SK-N-SH (cell line): Measurements from ENCODE around the gene RALA. TPM values are rescaled to one million over a fixed set of nuclear protein-coding genes. Genes with fewer than 3 reads are reported as not detected.

Source experiments
- CTCF ChIA-PET: fragments of 300-600, 350-600 bp; formaldehyde crosslinking; extraction: SDS; loops from one replicate; lab custom pipeline; 2021; lab: Yijun Ruan, JAX
- POLR2A ChIA-PET: fragments of 350-600 bp; sonication (Branson Sonifier 250); formaldehyde crosslinking; extraction: SDS; loops from one replicate; lab custom pipeline; 2020; ENCODE audit warnings: antibody characterized with exemption, inconsistent platforms; lab: Yijun Ruan, JAX
- DNase-seq: peaks from one replicate; pipeline ENCODE4 v3.0.0; 2012
- H2AFZ ChIP-seq: fragments of 200-600 bp; sonication (generic); 2 replicates; pipeline ENCODE4 v1.8.1; 2016; ENCODE audit warnings: antibody characterized with exemption, mild to moderate bottlenecking, low read depth
- H3F3A ChIP-seq: fragments of 200-600 bp; sonication (generic); replicated peaks from 2 replicates; pipeline ENCODE3; 2016; ENCODE audit warnings: antibody characterized with exemption, mild to moderate bottlenecking; ENCODE audit not compliant: insufficient read depth
- H3K27ac ChIP-seq, 2 experiments: fragments of 200-500 bp in 1 of 2; fragments of 200-600 bp in 1 of 2; sonication (Bioruptor generic) in 1 of 2; sonication (generic), shearing (Covaris generic) in 1 of 2; 2 replicates each; pipeline versions ENCODE4 v1.5.1 to v1.6.1; 2014 to 2016; ENCODE audit warnings: low read depth in 2 of 2, inconsistent platforms in 1 of 2, low read length in 1 of 2, mild to moderate bottlenecking in 1 of 2, mixed read lengths in 1 of 2
- H3K27me3 ChIP-seq: fragments of 200-600 bp; sonication (generic), shearing (Covaris generic); 2 replicates; pipeline ENCODE4 v1.6.1; 2016; ENCODE audit warnings: mixed run types; ENCODE audit not compliant: insufficient read depth
- H3K36me3 ChIP-seq, 2 experiments: fragments of 200-500 bp in 1 of 2; fragments of 200-600 bp in 1 of 2; sonication (Bioruptor generic) in 1 of 2; sonication (generic) in 1 of 2; replicated peaks in 1 of 2; 2 replicates each; pipeline versions ENCODE3 to v1.5.1; 2014 to 2016; ENCODE audit warnings: low read length in 1 of 2, mild to moderate bottlenecking in 1 of 2; ENCODE audit not compliant: insufficient read depth in 2 of 2, control insufficient read depth in 1 of 2
- H3K4me1 ChIP-seq, 2 experiments: fragments of 200-500 bp in 1 of 2; fragments of 200-600 bp in 1 of 2; sonication (Bioruptor generic) in 1 of 2; sonication (generic), shearing (Covaris generic) in 1 of 2; 2 replicates each; pipeline versions ENCODE4 v1.5.1 to v1.6.1; 2014 to 2016; ENCODE audit warnings: low read depth in 1 of 2, low read length in 1 of 2, mixed run types in 1 of 2; ENCODE audit not compliant: insufficient read depth in 2 of 2, control insufficient read depth in 1 of 2
- H3K4me2 ChIP-seq: fragments of 200-600 bp; sonication (generic), shearing (Covaris generic); 2 replicates; pipeline ENCODE4 v1.6.1; 2017; ENCODE audit warnings: mixed run types
- H3K4me3 ChIP-seq, 2 experiments: fragments of 200-500 bp in 1 of 2; fragments of 200-600 bp in 1 of 2; sonication (Bioruptor generic) in 1 of 2; sonication (generic), shearing (Covaris generic) in 1 of 2; 2 replicates each; pipeline versions ENCODE4 v1.5.1 to v1.8.1; 2014 to 2016; ENCODE audit warnings: low read depth in 2 of 2, inconsistent platforms in 1 of 2, low read length in 1 of 2, mild to moderate bottlenecking in 1 of 2, mixed read lengths in 1 of 2, moderate library complexity in 1 of 2
- H3K79me2 ChIP-seq: fragments of 200-600 bp; sonication (generic); 2 replicates; pipeline ENCODE4 v1.8.1; 2017; ENCODE audit warnings: mild to moderate bottlenecking; ENCODE audit not compliant: insufficient read depth
- H3K9ac ChIP-seq: fragments of 200-600 bp; sonication (generic); 2 replicates; pipeline ENCODE4 v1.6.1; 2017; ENCODE audit warnings: mixed run types
- H3K9me2 ChIP-seq: fragments of 200-600 bp; sonication (generic); 2 replicates; pipeline ENCODE4 v1.6.1; 2017; ENCODE audit warnings: mixed run types
- H3K9me3 ChIP-seq: fragments of 200-600 bp; sonication (generic); 2 replicates; pipeline ENCODE4 v1.6.1; 2017; ENCODE audit warnings: mixed run types, mild to moderate bottlenecking, moderate library complexity
- H4K20me1 ChIP-seq: fragments of 200-600 bp; sonication (generic); 2 replicates; pipeline ENCODE4 v1.6.1; 2017; ENCODE audit warnings: mild to moderate bottlenecking, mixed run types; ENCODE audit not compliant: insufficient read depth
- ELF1 ChIP-seq: IDR thresholded peaks from 2 replicates; pipeline ENCODE4 v1.4.0; 2012
- EZH2phosphoT487 ChIP-seq: fragments of 200-600 bp; sonication (generic); IDR thresholded peaks from 2 replicates; pipeline ENCODE4 v1.6.1; 2017; ENCODE audit warnings: low read depth, mixed run types, mild to moderate bottlenecking, antibody characterized with exemption, moderate library complexity, borderline replicate concordance
- FOXJ3 ChIP-seq: sonication (generic); formaldehyde crosslinking; IDR thresholded peaks from 2 replicates; pipeline ENCODE4 v1.5.1; 2020; ENCODE audit warnings: mild to moderate bottlenecking, missing genetic modification reagents
- GABPA ChIP-seq: IDR thresholded peaks from 2 replicates; pipeline ENCODE4 v1.4.0; 2012; ENCODE audit warnings: low read depth, mild to moderate bottlenecking
- MXI1 ChIP-seq: IDR thresholded peaks from 2 replicates; pipeline ENCODE4 v1.6.1; 2012; ENCODE audit warnings: mild to moderate bottlenecking, low read depth, low read length, improper control_type of control experiment
- NFIC ChIP-seq: IDR thresholded peaks from 2 replicates; pipeline ENCODE4 v1.4.0; 2012; ENCODE audit warnings: borderline replicate concordance
- RXRA ChIP-seq: IDR thresholded peaks from 2 replicates; pipeline ENCODE4 v1.4.0; 2012; ENCODE audit warnings: low read depth, mild to moderate bottlenecking, borderline replicate concordance
- SIN3A ChIP-seq: IDR thresholded peaks from 2 replicates; pipeline ENCODE4 v1.6.1; 2012; ENCODE audit warnings: low read depth, mild to moderate bottlenecking, low read length, moderate library complexity, borderline replicate concordance
- TEAD4 ChIP-seq: IDR thresholded peaks from 2 replicates; pipeline ENCODE4 v1.4.0; 2012; ENCODE audit warnings: mild to moderate bottlenecking, borderline replicate concordance; ENCODE audit not compliant: insufficient read depth
- USF1 ChIP-seq: IDR thresholded peaks from 2 replicates; pipeline ENCODE4 v1.4.0; 2012; ENCODE audit warnings: low read depth, borderline replicate concordance
- WGBS: methylation state at CpG from one replicate; pipeline ENCODE4 v1.1.6; 2017; ENCODE audit warnings: low lambda C conversion rate; 5-methylcytosine and 5-hydroxymethylcytosine counted together
- polyA plus RNA-seq, 3 experiments: library from polyadenylated mRNA; depleted of rRNA; stranded (reverse); fragments of >200 nt; gene quantifications; 2 replicates each; pipeline ENCODE4 v1.2.3, GENCODE V29; 2012
- TF ChIP-seq, protein P1 (sequence below): IDR thresholded peaks from 2 replicates; pipeline ENCODE4 v1.6.1; 2012; ENCODE audit warnings: mild to moderate bottlenecking, low read depth, low read length, moderate library complexity

RALA gene
- polyA plus RNA-seq, 1 of the 3 experiments (the other 2 are of a cell fraction): 29.0 TPM

DNA sequence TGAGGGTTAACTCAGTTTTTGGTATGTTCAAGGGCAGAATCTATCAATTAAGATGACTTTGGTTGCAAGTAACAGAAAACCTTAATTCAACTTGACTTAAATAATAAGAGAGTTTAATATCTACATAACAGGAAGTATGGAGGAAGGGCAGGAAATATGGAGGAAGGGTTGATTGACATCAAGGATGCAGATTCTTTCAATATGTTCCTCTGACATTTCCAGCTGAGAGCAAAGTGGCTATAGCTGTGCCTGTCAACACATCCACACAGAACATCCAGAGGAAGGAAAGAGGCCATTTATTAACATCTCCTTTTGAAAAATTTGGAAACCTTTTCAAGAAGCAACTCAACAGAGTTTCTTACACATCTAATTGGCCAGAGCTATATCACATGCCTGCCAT is 19.4 kb upstream of the RALA start:
- Histone ChIP-seq H3K27me3 (no peaks in the 10 kb centered on the region), H4K20me1 (no peaks in the 10 kb centered on the region), H3K27ac (no peak overlapping the region), H3F3A (peaks cover 31% of the 10 kb centered on the region), H3K4me1 (peaks cover 8 to 12% of the 10 kb centered on the region in 2 experiments; a peak in 3 of 4 replicates), H3K4me2 (no peak overlapping the region), H3K4me3 (no peak overlapping the region), H3K36me3 (no peaks in the 10 kb centered on the region), H2AFZ (no peak overlapping the region), H3K9me3 (no peaks in the 10 kb centered on the region), H3K9me2 (no peaks in the 10 kb centered on the region), H3K79me2 (no peaks in the 10 kb centered on the region), H3K9ac (no peak overlapping the region)
- DNase-seq: no peak
- POLR2A ChIA-PET: no interaction called here
- TF ChIP-seq FOXJ3 (CRISPR knock-in tag): no peak
- CTCF ChIA-PET: interaction anchor here (4.9 kb wide), 1 partner anchor 24 kb away, joined by 19 read pairs; no protein-coding TSS in a partner anchor

- peaks cover 33% of the 10 kb centered on the region for H3F3A ChIP-seq
- TF ChIP-seq SIN3A (no peak), GABPA (no peak), EZH2phosphoT487 (no peak), USF1 (no peak)
- TF ChIP-seq, all 33 proteins: peak for 0
- no peak overlapping the region for H3K4me3 ChIP-seq
- ChIA-PET CTCF (interaction anchor here (0.8 to 4.9 kb wide), 4 partner anchors 13 to 141 kb away, joined by 3 to 19 read pairs (median 6); no protein-coding TSS in a partner anchor), POLR2A (no interaction called here)
- no peaks in the 10 kb centered on the region for H3K9me3 ChIP-seq
- no peak overlapping the region for H3K9ac ChIP-seq
- H3K79me2 ChIP-seq: no peaks in the 10 kb centered on the region
- H3K27me3 ChIP-seq: no peaks in the 10 kb centered on the region
- peaks cover 19 to 21% of the 10 kb centered on the region in 2 experiments; a peak in 3 of 4 replicates for H3K4me1 ChIP-seq
- no peak for DNase-seq
- H4K20me1 ChIP-seq: no peaks in the 10 kb centered on the region
- H3K9me2 ChIP-seq: no peaks in the 10 kb centered on the region
- WGBS: 96% methylated on average over 1 of the region's 1 CpG
- H2AFZ ChIP-seq: no peak overlapping the region
- no peak overlapping the region for H3K27ac ChIP-seq
- H3K36me3 ChIP-seq: no peaks in the 10 kb centered on the region
- H3K4me2 ChIP-seq: no peak overlapping the region
Observed at GRCh38 chr7:39605087-39605486, 18.3 kb upstream of the RALA start.

DNA sequence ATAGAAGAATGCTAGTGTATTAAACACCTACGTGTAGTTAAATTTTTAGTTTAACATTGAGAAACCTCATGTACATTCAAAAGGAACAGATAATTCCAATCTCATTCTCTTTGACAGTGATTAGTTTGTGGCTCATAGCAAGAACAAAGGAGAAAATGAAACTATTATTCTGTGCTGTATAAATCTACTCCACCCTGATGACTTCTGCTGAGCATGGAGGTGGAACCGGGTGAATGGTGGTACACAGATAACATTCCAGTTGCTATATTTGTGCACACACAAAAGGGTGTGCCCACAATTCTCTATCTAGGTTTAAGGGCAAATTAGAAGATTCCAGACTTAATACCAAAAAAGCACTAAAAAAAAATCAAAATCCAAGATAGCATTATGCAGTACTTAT is 17.0 kb upstream of the RALA start:
- WGBS: 96% methylated on average over 2 of the region's 2 CpGs
- DNase-seq: no peak
- Histone ChIP-seq H3K4me2 (no peak overlapping the region), H4K20me1 (no peaks in the 10 kb centered on the region), H3F3A (peaks cover 37% of the 10 kb centered on the region), H3K4me3 (no peak overlapping the region), H3K36me3 (no peaks in the 10 kb centered on the region), H3K79me2 (no peaks in the 10 kb centered on the region), H3K4me1 (peaks cover 20 to 25% of the 10 kb centered on the region in 2 experiments; a peak in 3 of 4 replicates), H3K27me3 (no peaks in the 10 kb centered on the region), H3K9ac (no peak overlapping the region), H2AFZ (no peak overlapping the region), H3K9me2 (no peaks in the 10 kb centered on the region), H3K27ac (no peak overlapping the region), H3K9me3 (no peaks in the 10 kb centered on the region)
- ChIA-PET POLR2A (no interaction called here), CTCF (interaction anchor here (4.9 kb wide), 1 partner anchor 27 kb away, joined by 19 read pairs; no protein-coding TSS in a partner anchor)
- TF ChIP-seq RXRA (no peak), EZH2phosphoT487 (no peak), MXI1 (no peak), NFIC (no peak), TEAD4 (no peak), ELF1 (no peak)
- TF ChIP-seq, protein P1, sequence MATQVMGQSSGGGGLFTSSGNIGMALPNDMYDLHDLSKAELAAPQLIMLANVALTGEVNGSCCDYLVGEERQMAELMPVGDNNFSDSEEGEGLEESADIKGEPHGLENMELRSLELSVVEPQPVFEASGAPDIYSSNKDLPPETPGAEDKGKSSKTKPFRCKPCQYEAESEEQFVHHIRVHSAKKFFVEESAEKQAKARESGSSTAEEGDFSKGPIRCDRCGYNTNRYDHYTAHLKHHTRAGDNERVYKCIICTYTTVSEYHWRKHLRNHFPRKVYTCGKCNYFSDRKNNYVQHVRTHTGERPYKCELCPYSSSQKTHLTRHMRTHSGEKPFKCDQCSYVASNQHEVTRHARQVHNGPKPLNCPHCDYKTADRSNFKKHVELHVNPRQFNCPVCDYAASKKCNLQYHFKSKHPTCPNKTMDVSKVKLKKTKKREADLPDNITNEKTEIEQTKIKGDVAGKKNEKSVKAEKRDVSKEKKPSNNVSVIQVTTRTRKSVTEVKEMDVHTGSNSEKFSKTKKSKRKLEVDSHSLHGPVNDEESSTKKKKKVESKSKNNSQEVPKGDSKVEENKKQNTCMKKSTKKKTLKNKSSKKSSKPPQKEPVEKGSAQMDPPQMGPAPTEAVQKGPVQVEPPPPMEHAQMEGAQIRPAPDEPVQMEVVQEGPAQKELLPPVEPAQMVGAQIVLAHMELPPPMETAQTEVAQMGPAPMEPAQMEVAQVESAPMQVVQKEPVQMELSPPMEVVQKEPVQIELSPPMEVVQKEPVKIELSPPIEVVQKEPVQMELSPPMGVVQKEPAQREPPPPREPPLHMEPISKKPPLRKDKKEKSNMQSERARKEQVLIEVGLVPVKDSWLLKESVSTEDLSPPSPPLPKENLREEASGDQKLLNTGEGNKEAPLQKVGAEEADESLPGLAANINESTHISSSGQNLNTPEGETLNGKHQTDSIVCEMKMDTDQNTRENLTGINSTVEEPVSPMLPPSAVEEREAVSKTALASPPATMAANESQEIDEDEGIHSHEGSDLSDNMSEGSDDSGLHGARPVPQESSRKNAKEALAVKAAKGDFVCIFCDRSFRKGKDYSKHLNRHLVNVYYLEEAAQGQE: no peak
